Stimulated activated CD4-positive, alpha-beta T cell treated with anti-CD3 and anti-CD28 coated beads, Interleukin-2, amount 100 ng/mL, for 48 hours (primary cell): Measurements from ENCODE around the gene CCDC137.
A peak's percentile ranks its signal among the peaks of the same experiment; 100 is the strongest.

ENCODE experiments used
- DNase-seq, 2 donors: peaks; one replicate each; pipeline ENCODE4 v3.0.0-alpha.2; 2020

CCDC137 gene

GRCh38 chr17:81683584-81684441 lies 17.3 kb downstream of the CCDC137 start, which contains the start of the genes ARL16 and HGS:
Gene ARL16 (minus strand): TSS chr17:81683797. CDS start chr17:81683753, 44 bp downstream.
Gene HGS (plus strand): TSS chr17:81684011. CDS start chr17:81684067, 56 bp downstream.
- peak; percentile 95 to 96 for DNase-seq

GRCh38 chr17:81684442-81684911 lies 17.9 kb downstream of the CCDC137 start:
- DNase-seq, result no peak

DNA sequence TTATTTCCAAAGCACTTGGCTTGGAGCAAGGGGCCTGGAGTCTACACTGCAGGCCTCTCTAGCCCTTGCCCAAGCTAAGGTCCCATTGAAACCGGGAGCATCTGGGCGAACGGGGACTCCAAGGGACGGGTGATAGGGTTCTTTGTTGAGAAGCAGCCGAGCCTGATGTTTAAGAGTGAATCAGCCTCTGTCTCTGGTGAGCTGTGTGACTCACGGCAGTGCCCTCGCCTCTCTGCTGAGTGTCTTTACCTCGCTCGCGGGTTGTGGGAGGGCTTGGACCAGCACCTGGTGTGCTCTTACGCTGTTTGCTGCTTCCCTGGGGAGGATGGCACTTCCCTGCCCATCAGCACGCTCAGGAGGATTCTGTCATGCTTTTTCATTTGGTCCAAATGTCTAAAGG lies 18.6 kb downstream of the CCDC137 start:
- peak in 1 of 2 donors; percentile 47 for DNase-seq

GRCh38 chr17:81686614-81687013 lies 20.1 kb downstream of the CCDC137 start:
- DNase-seq, result no peak

DNA sequence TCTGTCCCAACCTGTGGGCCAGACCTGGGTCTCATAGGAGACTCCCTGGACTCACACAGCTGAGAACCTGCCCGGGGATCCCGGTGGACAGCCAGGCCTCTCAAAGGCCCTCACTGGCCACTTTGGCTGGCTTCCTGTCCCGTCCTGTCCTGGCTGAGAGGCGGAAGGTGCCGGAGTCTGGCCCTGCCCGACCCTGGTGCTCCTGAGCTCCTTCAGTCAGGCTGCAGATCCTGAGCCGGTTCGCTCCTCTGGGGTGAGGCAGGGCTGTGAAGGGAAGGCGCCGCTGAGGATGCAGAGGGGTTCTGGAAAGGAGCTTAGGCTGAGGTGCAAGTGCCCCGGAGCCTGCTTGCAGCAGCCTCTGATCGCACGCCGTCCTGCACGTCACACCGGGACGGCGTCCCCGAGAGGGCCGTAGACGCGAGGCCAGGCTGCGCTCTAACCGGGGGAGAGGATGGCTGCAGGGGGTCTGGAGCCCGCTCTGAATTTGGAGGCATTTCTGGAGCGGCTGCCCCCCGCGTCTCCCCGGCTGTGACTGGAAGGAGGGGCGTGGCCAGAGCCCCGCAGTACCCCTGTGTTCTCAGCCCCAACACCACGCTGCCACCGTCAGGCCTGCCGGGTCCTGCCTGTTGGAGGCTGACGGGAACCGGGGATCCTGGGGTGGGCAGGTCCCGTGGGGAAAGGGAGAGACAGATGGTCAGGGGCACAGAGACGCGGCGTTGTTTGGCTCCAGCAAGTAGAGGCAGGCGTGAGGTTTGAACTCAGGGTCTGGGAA lies 21.4 kb downstream of the CCDC137 start:
- no peak for DNase-seq

DNA sequence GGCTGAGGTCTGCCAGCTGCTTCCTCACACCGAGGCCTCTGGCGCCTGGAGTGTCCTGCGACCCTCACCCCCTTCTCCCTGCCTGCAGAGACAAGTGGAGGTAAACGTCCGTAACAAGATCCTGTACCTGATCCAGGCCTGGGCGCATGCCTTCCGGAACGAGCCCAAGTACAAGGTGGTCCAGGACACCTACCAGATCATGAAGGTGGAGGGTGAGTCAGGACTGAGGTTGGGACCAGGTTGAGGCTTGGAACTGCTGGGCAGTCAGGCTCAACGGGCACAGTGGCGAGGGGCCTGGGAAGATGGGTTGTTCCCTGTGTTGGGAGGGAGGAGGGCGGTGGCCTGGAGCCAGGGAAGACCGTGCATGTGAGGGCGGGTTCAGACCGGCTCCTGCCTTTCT lies 22.1 kb downstream of the CCDC137 start:
- DNase-seq, result no peak

GRCh38 chr17:81690066-81690465 lies 23.5 kb downstream of the CCDC137 start:
- DNase-seq, result no peak

- no peak for DNase-seq
Observed at GRCh38 chr17:81690549-81690948, 24.0 kb downstream of the CCDC137 start.

DNA sequence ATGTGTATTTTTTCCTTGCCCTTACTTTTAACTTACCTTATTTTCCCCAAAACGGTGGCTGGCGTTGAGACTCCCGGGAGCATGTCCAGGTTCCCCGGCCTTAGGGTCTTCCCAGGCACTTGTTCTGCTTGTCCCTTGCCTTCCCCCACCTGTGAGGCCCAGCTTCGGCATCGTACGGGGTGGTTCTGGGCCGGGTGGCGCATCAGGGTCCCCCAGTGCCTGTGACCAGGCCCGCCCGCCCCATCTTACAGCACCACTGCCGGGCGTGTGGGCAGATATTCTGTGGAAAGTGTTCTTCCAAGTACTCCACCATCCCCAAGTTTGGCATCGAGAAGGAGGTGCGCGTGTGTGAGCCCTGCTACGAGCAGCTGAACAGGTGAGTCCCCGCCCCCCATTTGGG lies 24.7 kb downstream of the CCDC137 start:
- DNase-seq, result no peak

DNA sequence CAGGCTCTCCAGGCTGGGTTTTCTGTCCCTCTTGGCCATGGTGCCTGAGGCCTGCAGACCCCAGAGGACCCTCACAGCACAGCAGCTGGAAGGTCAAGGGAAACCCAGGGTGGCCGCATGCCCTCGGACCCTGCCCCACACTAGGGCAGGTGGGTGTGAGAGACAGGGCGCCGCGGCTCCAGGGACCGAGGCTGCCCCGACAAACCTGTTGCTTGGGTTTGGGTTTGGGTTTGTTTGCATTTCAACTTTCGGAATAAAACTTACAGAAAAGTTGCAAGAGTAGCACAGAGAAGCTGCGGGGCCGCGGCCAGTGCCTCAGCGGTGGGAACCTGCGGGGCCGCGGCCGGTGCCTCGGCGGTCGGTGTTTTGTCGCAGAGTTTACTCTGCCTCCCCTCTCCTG lies 25.1 kb downstream of the CCDC137 start:
- no peak for DNase-seq

DNA sequence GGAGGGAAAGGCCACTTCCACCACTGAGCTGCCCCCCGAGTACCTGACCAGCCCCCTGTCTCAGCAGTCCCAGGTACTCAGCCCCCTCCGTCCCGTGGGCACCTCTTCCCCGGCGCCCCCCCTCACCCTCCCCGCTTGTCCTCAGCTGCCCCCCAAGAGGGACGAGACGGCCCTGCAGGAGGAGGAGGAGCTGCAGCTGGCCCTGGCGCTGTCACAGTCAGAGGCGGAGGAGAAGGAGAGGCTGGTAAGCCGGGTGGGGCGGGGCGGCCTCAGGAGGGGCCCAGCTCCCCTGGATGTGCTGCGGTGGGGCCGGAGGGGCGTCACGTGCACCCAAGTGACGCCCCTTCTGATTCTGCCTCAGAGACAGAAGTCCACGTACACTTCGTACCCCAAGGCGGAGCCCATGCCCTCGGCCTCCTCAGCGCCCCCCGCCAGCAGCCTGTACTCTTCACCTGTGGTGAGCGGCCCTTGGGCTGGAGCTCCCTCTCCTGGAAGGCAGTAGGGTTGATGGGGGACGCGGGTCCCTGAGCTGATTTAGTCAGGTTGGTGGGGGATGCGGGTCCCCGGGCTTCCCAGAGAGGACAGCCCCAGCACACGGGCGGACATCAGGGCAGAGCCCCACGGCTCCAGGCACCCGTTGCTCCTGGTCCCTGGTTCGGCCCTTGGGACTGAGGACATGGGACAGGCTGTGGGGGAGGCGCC lies 27.1 kb downstream of the CCDC137 start:
- no peak for DNase-seq

DNA sequence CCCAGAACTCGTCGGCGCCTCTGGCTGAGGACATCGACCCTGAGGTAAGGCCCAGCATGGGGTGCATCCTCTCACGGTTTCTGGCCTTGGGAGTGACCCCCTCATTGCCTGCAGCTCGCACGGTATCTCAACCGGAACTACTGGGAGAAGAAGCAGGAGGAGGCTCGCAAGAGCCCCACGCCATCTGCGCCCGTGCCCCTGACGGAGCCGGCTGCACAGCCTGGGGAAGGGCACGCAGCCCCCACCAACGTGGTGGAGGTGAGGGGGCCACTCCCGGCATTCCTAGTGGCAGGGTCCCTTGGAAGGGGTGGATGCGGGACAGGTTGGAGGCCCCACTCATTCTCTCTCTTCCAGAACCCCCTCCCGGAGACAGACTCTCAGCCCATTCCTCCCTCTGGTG lies 28.3 kb downstream of the CCDC137 start:
- DNase-seq, result no peak

GRCh38 chr17:81695211-81695610 lies 28.7 kb downstream of the CCDC137 start:
- DNase-seq, result no peak

DNA sequence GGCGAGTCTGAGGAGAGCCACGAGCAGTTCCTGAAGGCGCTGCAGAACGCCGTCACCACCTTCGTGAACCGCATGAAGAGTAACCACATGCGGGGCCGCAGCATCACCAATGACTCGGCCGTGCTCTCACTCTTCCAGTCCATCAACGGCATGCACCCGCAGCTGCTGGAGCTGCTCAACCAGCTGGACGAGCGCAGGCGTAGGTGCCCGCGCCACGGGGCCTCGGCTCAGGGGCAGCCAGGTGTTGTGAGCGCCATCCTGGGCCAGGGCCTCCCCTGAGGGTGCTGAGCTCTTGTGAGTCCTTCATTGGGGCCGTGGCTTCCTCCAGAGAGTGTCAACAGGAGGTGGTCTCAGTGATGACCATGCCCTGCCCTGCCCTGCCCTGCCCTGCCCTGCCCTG lies 29.3 kb downstream of the CCDC137 start:
- no peak for DNase-seq

GRCh38 chr17:81696218-81696941 lies 29.8 kb downstream of the CCDC137 start:
- DNase-seq, result no peak

- DNase-seq, result no peak
Observed at GRCh38 chr17:81697261-81698044, 30.9 kb downstream of the CCDC137 start.

DNA sequence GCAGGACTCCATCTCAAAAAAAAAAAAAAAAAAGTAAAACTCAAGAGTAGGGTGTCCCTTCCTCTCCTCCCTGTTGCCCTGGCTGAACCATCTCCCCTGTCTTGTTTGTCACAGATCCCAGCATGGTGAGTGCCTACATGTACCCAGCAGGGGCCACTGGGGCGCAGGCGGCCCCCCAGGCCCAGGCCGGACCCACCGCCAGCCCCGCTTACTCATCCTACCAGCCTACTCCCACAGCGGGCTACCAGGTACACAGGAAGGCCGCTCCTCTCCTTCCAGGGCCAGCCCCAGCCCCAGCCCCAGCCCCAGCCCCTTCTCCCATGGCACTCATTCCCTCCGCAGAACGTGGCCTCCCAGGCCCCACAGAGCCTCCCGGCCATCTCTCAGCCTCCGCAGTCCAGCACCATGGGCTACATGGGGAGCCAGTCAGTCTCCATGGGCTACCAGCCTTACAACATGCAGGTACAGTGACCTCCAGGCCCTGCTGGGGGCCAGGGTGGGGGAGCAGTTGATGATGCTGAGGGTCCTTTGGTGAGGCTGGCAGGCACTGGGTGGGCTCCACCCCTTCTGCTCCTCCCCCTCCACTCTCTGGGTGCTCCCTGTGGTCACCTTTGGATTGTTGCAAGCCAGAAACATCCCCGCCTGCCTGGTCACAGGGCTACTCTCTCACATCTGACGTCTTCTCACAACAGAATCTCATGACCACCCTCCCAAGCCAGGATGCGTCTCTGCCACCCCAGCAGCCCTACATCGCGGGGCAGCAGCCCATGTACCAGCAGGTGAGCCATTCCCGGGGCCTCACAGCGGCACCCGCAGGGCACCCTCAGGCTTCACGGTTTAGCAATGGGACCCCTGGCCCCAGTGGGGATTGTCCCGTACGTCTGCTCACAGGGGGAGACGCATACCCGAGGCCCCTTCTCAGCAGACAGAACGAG lies 34.1 kb downstream of the CCDC137 start:
- DNase-seq, result no peak

DNA sequence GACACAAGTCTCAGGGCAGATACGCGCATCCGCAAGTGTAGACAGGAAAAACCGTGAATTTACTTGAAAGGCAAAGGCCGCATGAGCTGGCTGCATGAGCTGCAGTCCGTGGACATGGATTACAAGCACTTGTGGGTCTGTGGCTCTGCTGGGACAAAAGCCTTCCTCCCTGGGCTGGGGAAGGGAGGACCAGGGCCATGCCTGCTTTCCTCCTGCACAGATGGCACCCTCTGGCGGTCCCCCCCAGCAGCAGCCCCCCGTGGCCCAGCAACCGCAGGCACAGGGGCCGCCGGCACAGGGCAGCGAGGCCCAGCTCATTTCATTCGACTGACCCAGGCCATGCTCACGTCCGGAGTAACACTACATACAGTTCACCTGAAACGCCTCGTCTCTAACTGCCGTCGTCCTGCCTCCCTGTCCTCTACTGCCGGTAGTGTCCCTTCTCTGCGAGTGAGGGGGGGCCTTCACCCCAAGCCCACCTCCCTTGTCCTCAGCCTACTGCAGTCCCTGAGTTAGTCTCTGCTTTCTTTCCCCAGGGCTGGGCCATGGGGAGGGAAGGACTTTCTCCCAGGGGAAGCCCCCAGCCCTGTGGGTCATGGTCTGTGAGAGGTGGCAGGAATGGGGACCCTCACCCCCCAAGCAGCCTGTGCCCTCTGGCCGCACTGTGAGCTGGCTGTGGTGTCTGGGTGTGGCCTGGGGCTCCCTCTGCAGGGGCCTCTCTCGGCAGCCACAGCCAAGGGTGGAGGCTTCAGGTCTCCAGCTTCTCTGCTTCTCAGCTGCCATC lies 34.9 kb downstream of the CCDC137 start:
- no peak for DNase-seq

GRCh38 chr17:81702934-81703746 lies 36.6 kb downstream of the CCDC137 start, which contains the start of gene MRPL12:
Gene MRPL12 (plus strand): TSS chr17:81703367. CDS start chr17:81703502, 135 bp downstream.
- peak; percentile 86 to 89 for DNase-seq
